Breast epithelium (tissue), 4 donors: ENCODE measurements around the gene TDRD15. TPM values are rescaled to one million over a fixed set of nuclear protein-coding genes. Genes with fewer than 3 reads are reported as not detected.
A peak's percentile ranks its signal among the peaks of the same experiment; 100 is the strongest.

ENCODE experiments used
- DNase-seq, 2 donors: peaks; one replicate each; pipeline ENCODE4 v3.0.0-alpha.2; 2019; ENCODE audit warnings: low spot score in 2 of 2
- H3K27ac ChIP-seq, 2 donors: fragments of 200-600 bp; sonication (generic) in 1 of 2; one replicate each; pipeline ENCODE4 v1.5.1; 2016 to 2019; ENCODE audit warnings: mild to moderate bottlenecking in 1 of 2
- H3K27me3 ChIP-seq, 2 donors: fragments of 200-600 bp; sonication (generic) in 1 of 2; one replicate each; pipeline versions ENCODE4 v1.5.1 to v1.6.0; 2017 to 2019; ENCODE audit warnings: control low read depth in 1 of 2, mild to moderate bottlenecking in 1 of 2
- H3K36me3 ChIP-seq: fragments of 200-600 bp; one replicate; pipeline ENCODE4 v1.5.1; 2019
- H3K4me1 ChIP-seq, 2 donors: fragments of 200-600 bp; sonication (generic); one replicate each; pipeline ENCODE4 v1.5.1; 2016 to 2019; ENCODE audit warnings: control low read depth in 1 of 2
- H3K4me3 ChIP-seq, 3 donors: fragments of 200-600 bp; sonication (generic); 1 replicate in 2 of 3; 2 replicates in 1 of 3; pipeline ENCODE4 v1.5.1; 2016 to 2019; ENCODE audit warnings: mild to moderate bottlenecking in 3 of 3, moderate library complexity in 2 of 3
- H3K9me3 ChIP-seq, 2 donors: fragments of 200-600 bp; sonication (generic) in 1 of 2; one replicate each; pipeline ENCODE4 v1.5.1; 2016 to 2019; ENCODE audit warnings: control low read depth in 1 of 2
- POLR2A ChIP-seq: fragments of 450-650 bp; IDR thresholded peaks from one replicate; pipeline ENCODE4 v1.6.1; 2016; ENCODE audit warnings: antibody characterized with exemption, mild to moderate bottlenecking, moderate library complexity
- POLR2AphosphoS5 ChIP-seq, 3 donors: sonication (generic); formaldehyde crosslinking; IDR thresholded peaks; one replicate each; pipeline ENCODE4 v1.6.1; 2017; ENCODE audit warnings: antibody characterized with exemption in 3 of 3
- intact Hi-C: fragments of 100-400 bp; cut with DNase I; formaldehyde crosslinking; loops from one replicate; pipeline ENCODE4 v1.15.1; 2023; ENCODE audit warnings: low total_unique reads
- total RNA-seq, 3 donors: library from RNA; depleted of rRNA; stranded (reverse); fragments of >200 nt; gene quantifications; one replicate each; pipeline ENCODE4 v1.1.0, GENCODE V29; 2016
- TF ChIP-seq, protein P1 (sequence below), 3 donors: fragments of 450-650 bp; IDR thresholded peaks; one replicate each; pipeline ENCODE4 v1.5.1; 2016 to 2017; ENCODE audit warnings: antibody characterized with exemption in 3 of 3, mild to moderate bottlenecking in 3 of 3, moderate library complexity in 3 of 3

Gene TDRD15
- total RNA-seq, 3 donors from 2014 or later = 0.59 TPM; not detected in 2

DNA sequence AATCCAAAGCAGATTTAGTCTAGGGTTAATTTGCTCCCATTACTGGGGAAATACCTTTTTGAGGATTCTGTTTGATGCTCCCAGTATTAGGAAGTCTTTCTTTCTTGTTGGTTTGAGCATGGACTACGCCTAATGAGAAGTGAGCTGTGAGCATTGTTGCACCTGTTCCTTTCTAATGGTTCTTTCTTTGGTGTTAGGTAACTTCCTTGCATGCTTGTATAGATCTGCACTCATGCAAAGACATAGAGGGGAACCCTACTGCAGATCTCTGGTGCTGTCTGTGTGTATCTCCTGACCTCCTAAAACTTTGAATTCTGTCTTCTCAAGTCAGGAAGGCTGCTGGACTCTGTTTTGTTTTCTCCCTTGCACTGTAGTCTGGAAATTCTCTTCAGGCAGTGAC lies 12.8 kb upstream of the TDRD15 start:
- intact Hi-C loops = no loop called here

DNA sequence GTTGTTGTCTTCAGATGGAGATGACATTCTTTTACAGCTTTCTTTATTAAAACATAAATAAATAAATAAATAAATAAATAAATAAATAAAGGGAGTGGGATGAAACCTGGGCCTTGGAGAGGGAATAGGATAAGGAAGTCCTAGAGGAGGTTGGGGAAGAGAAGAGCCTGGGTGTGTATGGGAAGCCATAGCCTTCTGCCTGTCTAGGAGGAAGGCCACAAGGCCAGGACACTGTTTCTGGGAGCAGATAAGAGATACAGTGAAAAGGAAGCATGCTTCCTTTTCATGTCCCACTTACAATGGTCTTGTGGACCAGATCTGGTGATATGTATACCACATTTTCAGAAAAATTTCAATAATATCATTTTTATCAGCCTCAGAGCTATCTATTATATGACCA lies 6.1 kb upstream of the TDRD15 start:
- no peak for TF ChIP-seq POLR2AphosphoS5 (IDR thresholded peaks at IDR 0.05)
- TF ChIP-seq, protein P1, sequence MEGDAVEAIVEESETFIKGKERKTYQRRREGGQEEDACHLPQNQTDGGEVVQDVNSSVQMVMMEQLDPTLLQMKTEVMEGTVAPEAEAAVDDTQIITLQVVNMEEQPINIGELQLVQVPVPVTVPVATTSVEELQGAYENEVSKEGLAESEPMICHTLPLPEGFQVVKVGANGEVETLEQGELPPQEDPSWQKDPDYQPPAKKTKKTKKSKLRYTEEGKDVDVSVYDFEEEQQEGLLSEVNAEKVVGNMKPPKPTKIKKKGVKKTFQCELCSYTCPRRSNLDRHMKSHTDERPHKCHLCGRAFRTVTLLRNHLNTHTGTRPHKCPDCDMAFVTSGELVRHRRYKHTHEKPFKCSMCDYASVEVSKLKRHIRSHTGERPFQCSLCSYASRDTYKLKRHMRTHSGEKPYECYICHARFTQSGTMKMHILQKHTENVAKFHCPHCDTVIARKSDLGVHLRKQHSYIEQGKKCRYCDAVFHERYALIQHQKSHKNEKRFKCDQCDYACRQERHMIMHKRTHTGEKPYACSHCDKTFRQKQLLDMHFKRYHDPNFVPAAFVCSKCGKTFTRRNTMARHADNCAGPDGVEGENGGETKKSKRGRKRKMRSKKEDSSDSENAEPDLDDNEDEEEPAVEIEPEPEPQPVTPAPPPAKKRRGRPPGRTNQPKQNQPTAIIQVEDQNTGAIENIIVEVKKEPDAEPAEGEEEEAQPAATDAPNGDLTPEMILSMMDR (IDR thresholded peaks at IDR 0.05) = no peak
- TF ChIP-seq POLR2A = no peak
- Histone ChIP-seq H3K27ac (no peak overlapping the region), H3K36me3 (no peaks in the 10 kb centered on the region), H3K4me3 (no peak overlapping the region), H3K4me1 (no peaks in the 10 kb centered on the region), H3K9me3 (no peaks in the 10 kb centered on the region), H3K27me3 (no peaks in the 10 kb centered on the region)
- no peak for DNase-seq
- intact Hi-C loops = no loop called here

More for the DNA sequence above, 12.8 kb upstream of the TDRD15 start:
- H3K4me3 ChIP-seq = no peak overlapping the region
- H3K4me1 ChIP-seq = no peaks in the 10 kb centered on the region
- no peaks in the 10 kb centered on the region for H3K36me3 ChIP-seq
- no peak overlapping the region for H3K27ac ChIP-seq
- TF ChIP-seq POLR2A (no peak), POLR2AphosphoS5 (IDR thresholded peaks at IDR 0.05) (no peak)
- TF ChIP-seq, protein P1 (IDR thresholded peaks at IDR 0.05) = no peak
- no peaks in the 10 kb centered on the region for H3K27me3 ChIP-seq
- no peak for DNase-seq
- no peaks in the 10 kb centered on the region for H3K9me3 ChIP-seq

DNA sequence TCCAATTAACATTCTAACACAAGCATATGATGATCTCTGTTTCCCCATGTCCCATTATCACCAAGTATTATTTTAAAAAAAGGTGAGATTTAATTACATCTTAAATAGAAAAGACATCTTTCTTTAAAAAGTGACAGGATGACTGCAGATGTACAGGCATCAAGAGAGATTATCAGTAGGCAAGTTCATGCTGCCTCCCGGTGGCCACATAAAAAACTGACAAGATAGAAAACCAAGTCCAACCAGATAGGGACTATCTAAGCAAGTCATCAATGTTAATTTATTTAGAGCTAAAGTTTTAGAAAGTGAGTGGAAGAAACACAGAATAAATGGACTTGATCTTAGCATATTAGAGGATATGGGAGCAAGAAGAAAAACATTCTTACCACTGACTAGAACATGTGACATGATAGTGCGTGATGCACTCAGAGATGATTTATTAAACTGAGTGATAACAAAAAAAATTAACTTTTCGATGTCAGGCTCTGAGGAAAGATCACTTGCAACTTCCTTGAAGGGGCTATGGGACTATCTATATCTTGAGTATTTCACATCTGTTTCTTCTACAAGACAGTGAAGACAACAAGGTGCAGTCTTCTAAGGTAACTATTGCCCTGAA lies 5.4 kb upstream of the TDRD15 start:
- DNase-seq = no peak
- TF ChIP-seq POLR2AphosphoS5 (IDR thresholded peaks at IDR 0.05) (no peak), POLR2A (no peak)
- TF ChIP-seq, protein P1 (IDR thresholded peaks at IDR 0.05) = peak in 2 of 3 donors; percentile 27 to 32
- Histone ChIP-seq H3K27ac (no peak overlapping the region), H3K27me3 (no peaks in the 10 kb centered on the region), H3K9me3 (no peaks in the 10 kb centered on the region), H3K4me3 (no peak overlapping the region), H3K4me1 (no peaks in the 10 kb centered on the region), H3K36me3 (no peaks in the 10 kb centered on the region)
- intact Hi-C loops = no loop called here

DNA sequence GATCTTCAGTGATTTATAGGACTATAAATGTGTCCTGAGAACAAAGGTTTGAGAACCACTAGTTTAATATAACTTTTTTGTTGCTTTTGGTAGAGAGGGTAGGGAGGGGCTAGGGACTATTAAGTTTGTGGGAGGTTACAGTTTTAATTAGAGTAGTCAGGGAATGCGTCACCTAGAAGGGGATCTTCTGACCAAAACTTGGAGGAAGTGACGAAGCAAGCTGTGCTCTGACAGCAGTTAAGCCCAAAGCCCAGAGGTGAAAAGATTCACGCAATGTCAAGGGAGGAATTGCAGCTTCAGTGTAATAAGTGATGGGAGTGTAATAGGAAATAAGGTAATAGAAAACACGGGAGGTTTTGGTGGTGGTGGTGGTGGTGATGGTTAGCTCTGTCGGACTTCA lies 8.1 kb downstream of the TDRD15 start:
- no peak overlapping the region for H3K27ac ChIP-seq
- no peak for DNase-seq
- no peaks in the 10 kb centered on the region for H3K27me3 ChIP-seq
- no peaks in the 10 kb centered on the region for H3K9me3 ChIP-seq
- H3K4me3 ChIP-seq = no peak overlapping the region
- H3K36me3 ChIP-seq = no peaks in the 10 kb centered on the region
- TF ChIP-seq, protein P1 (IDR thresholded peaks at IDR 0.05) = no peak
- TF ChIP-seq POLR2AphosphoS5 (IDR thresholded peaks at IDR 0.05) = no peak
- TF ChIP-seq POLR2A = no peak
- H3K4me1 ChIP-seq = no peaks in the 10 kb centered on the region
- intact Hi-C loops = no loop called here

DNA sequence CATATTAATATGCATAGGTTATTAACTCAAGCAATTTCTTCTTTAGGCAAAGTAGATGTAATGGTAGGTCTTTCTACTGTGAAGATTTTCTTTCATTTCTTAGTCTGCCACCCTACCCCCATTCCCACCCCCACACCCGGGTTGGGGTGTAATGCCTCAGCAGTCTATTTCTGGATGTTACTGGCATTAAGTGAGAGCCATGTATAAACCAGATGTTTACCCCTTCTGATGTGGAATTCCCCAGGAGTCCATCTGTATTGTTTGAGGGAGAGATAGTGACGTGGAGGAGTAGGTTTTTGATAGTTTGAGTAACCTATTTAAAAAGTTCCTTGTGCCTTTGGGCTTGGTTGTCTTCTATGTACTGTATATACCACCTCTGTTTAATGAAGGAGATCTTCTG lies 11.8 kb downstream of the TDRD15 start:
- intact Hi-C loops = no loop called here

More for the DNA sequence above, 11.8 kb downstream of the TDRD15 start:
- Histone ChIP-seq H3K9me3 (no peaks in the 10 kb centered on the region), H3K4me3 (no peak overlapping the region), H3K27me3 (no peaks in the 10 kb centered on the region), H3K4me1 (no peaks in the 10 kb centered on the region), H3K36me3 (no peaks in the 10 kb centered on the region), H3K27ac (no peak overlapping the region)
- DNase-seq = no peak
- TF ChIP-seq POLR2A (no peak), POLR2AphosphoS5 (IDR thresholded peaks at IDR 0.05) (no peak)
- TF ChIP-seq, protein P1 (IDR thresholded peaks at IDR 0.05) = no peak
